Measurements from ENCODE around the gene MBOAT2. TPM values are rescaled to one million over a fixed set of nuclear protein-coding genes. Genes with fewer than 3 reads are reported as not detected.

MBOAT2 gene
- total and polyA plus RNA-seq, 2 of the 13 experiments (the other 11 are each of a cell fraction or from before 2014, with no cell fraction given) = 0.11 to 0.36 TPM

GRCh38 chr2:8977758-8978157, 25.7 kb downstream of the MBOAT2 start (continued):
- TF ChIP-seq ZMAT5 (CRISPR knock-in tag; IDR thresholded peaks at IDR 0.05; ENCODE audit: borderline replicate concordance, low read depth) = no peak
- TF ChIP-seq PHF8 (CRISPR knock-in tag; IDR thresholded peaks at IDR 0.05) = no peak
- TF ChIP-seq SCMH1 (CRISPR knock-in tag; IDR thresholded peaks at IDR 0.05; ENCODE audit: borderline replicate concordance) = no peak

DNA sequence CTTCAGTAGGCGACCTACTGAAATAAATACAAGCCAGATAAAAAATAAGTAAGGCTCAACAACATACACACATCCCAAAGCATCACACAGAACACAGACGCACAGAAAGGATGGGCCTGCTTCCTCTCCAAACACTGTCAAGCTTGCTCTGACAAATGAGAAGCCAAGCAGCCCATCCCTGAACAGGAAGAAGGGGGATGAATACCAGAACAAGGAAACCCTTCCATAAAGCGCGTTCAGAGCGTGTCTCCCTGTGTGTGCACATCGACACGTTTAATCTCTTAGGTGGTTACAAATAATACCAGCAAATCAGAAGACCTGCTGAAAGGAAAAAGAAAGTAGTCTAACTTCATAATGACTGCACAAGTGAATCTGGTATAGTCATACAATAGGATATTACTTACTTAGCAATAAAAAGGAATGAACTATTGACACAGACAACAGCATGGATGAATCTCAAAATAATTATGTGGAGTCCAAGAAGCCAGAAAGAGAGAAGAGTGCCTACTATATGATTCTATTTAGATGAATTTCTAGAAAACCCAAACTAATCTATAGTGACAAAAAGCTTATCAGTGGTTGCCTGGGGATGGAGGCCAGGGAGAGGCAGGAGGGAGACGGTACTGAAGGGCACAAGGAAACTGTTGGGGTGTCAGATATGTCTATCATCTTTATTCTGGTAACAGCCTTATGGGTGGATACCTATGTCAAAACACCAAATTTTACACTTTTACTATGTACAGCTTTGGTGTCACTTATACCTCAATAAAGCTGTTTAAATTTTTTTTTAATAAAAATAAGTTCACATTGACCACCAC, 26.8 kb downstream of the MBOAT2 start:
- H4K20me1 ChIP-seq (ENCODE audit: insufficient read depth, low read length) = no peaks in the 10 kb centered on the region
- no peaks in the 10 kb centered on the region for H3K27me3 ChIP-seq (ENCODE audit: control insufficient read depth in 1 of 2, insufficient read depth in 2 of 2, low read length in 2 of 2)
- no peak for DNase-seq (ENCODE audit: low spot score)
- ATAC-seq = no peak
- TF ChIP-seq JUN (CRISPR knock-in tag; IDR thresholded peaks at IDR 0.05) = no peak
- intact Hi-C loops (cut with micrococcal nuclease; ENCODE audit: unreplicated experiment) = no loop called here
- no peaks in the 10 kb centered on the region for H3K79me2 ChIP-seq (ENCODE audit: insufficient read depth, low read length)
- H3K4me3 ChIP-seq (replicated peaks in 1 of 3; ENCODE audit: insufficient read depth in 1 of 3, low read depth in 2 of 3, low read length in 3 of 3) = no peak overlapping the region
- H3K9me3 ChIP-seq (ENCODE audit: low read length) = no peaks in the 10 kb centered on the region
- CTCF ChIA-PET (ENCODE audit: low intra/inter-chr PET ratio, low total read pairs) = no interaction called here
- WGBS (ENCODE audit: low lambda C conversion rate) = 40% methylated on average over 8 of the region's 8 CpGs
- POLR2A ChIA-PET = no interaction called here
- in situ Hi-C loops (cut with HindIII; ENCODE audit: extremely low pct_ligation_motif_present, low pct_unique_long_range_greater_than_20kb) = no loop called here
- FAIRE-seq = no peak
- H3K36me3 ChIP-seq (replicated peaks in 1 of 2; ENCODE audit: control insufficient read depth in 1 of 2, insufficient read depth in 2 of 2, low read length in 2 of 2) = no peaks in the 10 kb centered on the region
- no peak overlapping the region for H3K9ac ChIP-seq (ENCODE audit: insufficient read depth, low read depth, low read length)
- no peak overlapping the region for H3K27ac ChIP-seq (ENCODE audit: extremely low read length, insufficient read depth, low read length)
- no peak overlapping the region for H3K4me2 ChIP-seq (ENCODE audit: low read depth, low read length)
- no peak overlapping the region for H2AFZ ChIP-seq (ENCODE audit: low read length)
- no peaks in the 10 kb centered on the region for H3K4me1 ChIP-seq (ENCODE audit: insufficient read depth, low read length)
- BruUV-seq (replicated peaks) = no TSS peak

- H3K4me2 ChIP-seq (ENCODE audit: low read depth, low read length) = no peak overlapping the region
- ATAC-seq (no peak), FAIRE-seq (no peak), DNase-seq (ENCODE audit: low spot score) (no peak)
- ChIA-PET CTCF (ENCODE audit: low intra/inter-chr PET ratio, low total read pairs) (no interaction called here), POLR2A (no interaction called here)
- no TSS peak for BruUV-seq (replicated peaks)
- intact Hi-C loops (cut with micrococcal nuclease; ENCODE audit: unreplicated experiment) (no loop called here), in situ Hi-C loops (cut with HindIII; ENCODE audit: extremely low pct_ligation_motif_present, low pct_unique_long_range_greater_than_20kb) (no loop called here)
- no peak overlapping the region for H3K9ac ChIP-seq (ENCODE audit: insufficient read depth, low read depth, low read length)
- H3K36me3 ChIP-seq (replicated peaks in 1 of 2; ENCODE audit: control insufficient read depth in 1 of 2, insufficient read depth in 2 of 2, low read length in 2 of 2) = no peaks in the 10 kb centered on the region
- no peaks in the 10 kb centered on the region for H3K9me3 ChIP-seq (ENCODE audit: low read length)
- no peak overlapping the region for H3K4me3 ChIP-seq (replicated peaks in 1 of 3; ENCODE audit: insufficient read depth in 1 of 3, low read depth in 2 of 3, low read length in 3 of 3)
- H3K27ac ChIP-seq (ENCODE audit: extremely low read length, insufficient read depth, low read length) = no peak overlapping the region
- no peaks in the 10 kb centered on the region for H3K79me2 ChIP-seq (ENCODE audit: insufficient read depth, low read length)
- no peaks in the 10 kb centered on the region for H4K20me1 ChIP-seq (ENCODE audit: insufficient read depth, low read length)
- 57% methylated on average over 4 of the region's 4 CpGs for WGBS (ENCODE audit: low lambda C conversion rate)
- no peaks in the 10 kb centered on the region for H3K4me1 ChIP-seq (ENCODE audit: insufficient read depth, low read length)
- H3K27me3 ChIP-seq (ENCODE audit: control insufficient read depth in 1 of 2, insufficient read depth in 2 of 2, low read length in 2 of 2) = no peaks in the 10 kb centered on the region
- H2AFZ ChIP-seq (ENCODE audit: low read length) = no peak overlapping the region
- TF ChIP-seq FOXK2 (IDR thresholded peaks at IDR 0.05) (no peak), DBP (CRISPR knock-in tag; IDR thresholded peaks at IDR 0.05; ENCODE audit: not compliant biosample characterization) (no peak), ZFP37 (CRISPR knock-in tag; IDR thresholded peaks at IDR 0.05; ENCODE audit: borderline replicate concordance) (no peak), ZNF256 (CRISPR knock-in tag; conservative IDR thresholded peaks at IDR 0.05) (no peak)
- TF ChIP-seq, protein P1, sequence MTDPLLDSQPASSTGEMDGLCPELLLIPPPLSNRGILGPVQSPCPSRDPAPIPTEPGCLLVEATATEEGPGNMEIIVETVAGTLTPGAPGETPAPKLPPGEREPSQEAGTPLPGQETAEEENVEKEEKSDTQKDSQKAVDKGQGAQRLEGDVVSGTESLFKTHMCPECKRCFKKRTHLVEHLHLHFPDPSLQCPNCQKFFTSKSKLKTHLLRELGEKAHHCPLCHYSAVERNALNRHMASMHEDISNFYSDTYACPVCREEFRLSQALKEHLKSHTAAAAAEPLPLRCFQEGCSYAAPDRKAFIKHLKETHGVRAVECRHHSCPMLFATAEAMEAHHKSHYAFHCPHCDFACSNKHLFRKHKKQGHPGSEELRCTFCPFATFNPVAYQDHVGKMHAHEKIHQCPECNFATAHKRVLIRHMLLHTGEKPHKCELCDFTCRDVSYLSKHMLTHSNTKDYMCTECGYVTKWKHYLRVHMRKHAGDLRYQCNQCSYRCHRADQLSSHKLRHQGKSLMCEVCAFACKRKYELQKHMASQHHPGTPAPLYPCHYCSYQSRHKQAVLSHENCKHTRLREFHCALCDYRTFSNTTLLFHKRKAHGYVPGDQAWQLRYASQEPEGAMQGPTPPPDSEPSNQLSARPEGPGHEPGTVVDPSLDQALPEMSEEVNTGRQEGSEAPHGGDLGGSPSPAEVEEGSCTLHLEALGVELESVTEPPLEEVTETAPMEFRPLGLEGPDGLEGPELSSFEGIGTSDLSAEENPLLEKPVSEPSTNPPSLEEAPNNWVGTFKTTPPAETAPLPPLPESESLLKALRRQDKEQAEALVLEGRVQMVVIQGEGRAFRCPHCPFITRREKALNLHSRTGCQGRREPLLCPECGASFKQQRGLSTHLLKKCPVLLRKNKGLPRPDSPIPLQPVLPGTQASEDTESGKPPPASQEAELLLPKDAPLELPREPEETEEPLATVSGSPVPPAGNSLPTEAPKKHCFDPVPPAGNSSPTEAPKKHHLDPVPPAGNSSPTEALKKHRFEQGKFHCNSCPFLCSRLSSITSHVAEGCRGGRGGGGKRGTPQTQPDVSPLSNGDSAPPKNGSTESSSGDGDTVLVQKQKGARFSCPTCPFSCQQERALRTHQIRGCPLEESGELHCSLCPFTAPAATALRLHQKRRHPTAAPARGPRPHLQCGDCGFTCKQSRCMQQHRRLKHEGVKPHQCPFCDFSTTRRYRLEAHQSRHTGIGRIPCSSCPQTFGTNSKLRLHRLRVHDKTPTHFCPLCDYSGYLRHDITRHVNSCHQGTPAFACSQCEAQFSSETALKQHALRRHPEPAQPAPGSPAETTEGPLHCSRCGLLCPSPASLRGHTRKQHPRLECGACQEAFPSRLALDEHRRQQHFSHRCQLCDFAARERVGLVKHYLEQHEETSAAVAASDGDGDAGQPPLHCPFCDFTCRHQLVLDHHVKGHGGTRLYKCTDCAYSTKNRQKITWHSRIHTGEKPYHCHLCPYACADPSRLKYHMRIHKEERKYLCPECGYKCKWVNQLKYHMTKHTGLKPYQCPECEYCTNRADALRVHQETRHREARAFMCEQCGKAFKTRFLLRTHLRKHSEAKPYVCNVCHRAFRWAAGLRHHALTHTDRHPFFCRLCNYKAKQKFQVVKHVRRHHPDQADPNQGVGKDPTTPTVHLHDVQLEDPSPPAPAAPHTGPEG (CRISPR knock-in tag; IDR thresholded peaks at IDR 0.05) = no peak
These were observed 29.5 kb downstream of the MBOAT2 start for GRCh38 chr2:8974016-8974415.

Data from HepG2 (cell line).